22Rv1 (cell line): ENCODE results near the gene PTPRM.

ENCODE experiments used
- H3K27ac ChIP-seq: fragments of 450-650 bp; 2 replicates; pipeline ENCODE4 v1.5.1; 2017
- ZFX ChIP-seq: fragments of 450-650 bp; IDR thresholded peaks from 2 replicates; pipeline ENCODE4 v1.6.1; 2017; ENCODE audit warnings: antibody characterized with exemption, borderline replicate concordance
- TF ChIP-seq, protein P1 (sequence below): fragments of 450-650 bp; IDR thresholded peaks from 2 replicates; pipeline ENCODE4 v1.5.1; 2017; ENCODE audit warnings: mild to moderate bottlenecking

PTPRM gene

DNA sequence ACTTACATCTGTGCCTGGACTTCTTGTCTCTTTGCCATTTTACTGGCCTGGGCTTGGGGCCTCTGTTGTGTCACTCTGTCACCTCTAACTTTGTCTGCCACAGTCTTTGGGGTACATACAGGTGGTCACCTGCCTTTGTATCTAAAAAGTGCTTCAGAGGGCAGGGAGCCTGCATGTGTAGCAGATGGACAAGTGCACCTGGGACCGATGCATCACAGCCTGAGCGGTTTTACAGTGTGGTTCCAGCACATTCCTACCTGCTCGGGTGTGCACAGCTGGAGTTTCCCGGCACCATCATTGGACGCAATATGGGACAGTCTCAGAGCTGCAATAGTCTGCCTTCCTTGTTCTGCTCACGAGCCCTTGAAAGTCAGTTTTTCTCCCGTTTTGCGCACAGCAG is 792.4 kb downstream of the PTPRM start:
- TF ChIP-seq, protein P1, sequence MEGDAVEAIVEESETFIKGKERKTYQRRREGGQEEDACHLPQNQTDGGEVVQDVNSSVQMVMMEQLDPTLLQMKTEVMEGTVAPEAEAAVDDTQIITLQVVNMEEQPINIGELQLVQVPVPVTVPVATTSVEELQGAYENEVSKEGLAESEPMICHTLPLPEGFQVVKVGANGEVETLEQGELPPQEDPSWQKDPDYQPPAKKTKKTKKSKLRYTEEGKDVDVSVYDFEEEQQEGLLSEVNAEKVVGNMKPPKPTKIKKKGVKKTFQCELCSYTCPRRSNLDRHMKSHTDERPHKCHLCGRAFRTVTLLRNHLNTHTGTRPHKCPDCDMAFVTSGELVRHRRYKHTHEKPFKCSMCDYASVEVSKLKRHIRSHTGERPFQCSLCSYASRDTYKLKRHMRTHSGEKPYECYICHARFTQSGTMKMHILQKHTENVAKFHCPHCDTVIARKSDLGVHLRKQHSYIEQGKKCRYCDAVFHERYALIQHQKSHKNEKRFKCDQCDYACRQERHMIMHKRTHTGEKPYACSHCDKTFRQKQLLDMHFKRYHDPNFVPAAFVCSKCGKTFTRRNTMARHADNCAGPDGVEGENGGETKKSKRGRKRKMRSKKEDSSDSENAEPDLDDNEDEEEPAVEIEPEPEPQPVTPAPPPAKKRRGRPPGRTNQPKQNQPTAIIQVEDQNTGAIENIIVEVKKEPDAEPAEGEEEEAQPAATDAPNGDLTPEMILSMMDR = no peak
- TF ChIP-seq ZFX = no peak
- no peak overlapping the region for H3K27ac ChIP-seq

- no peak overlapping the region for H3K27ac ChIP-seq
- TF ChIP-seq ZFX = no peak
- TF ChIP-seq, protein P1 = no peak
Observed at GRCh38 chr18:8361941-8362471, 794.9 kb downstream of the PTPRM start.

DNA sequence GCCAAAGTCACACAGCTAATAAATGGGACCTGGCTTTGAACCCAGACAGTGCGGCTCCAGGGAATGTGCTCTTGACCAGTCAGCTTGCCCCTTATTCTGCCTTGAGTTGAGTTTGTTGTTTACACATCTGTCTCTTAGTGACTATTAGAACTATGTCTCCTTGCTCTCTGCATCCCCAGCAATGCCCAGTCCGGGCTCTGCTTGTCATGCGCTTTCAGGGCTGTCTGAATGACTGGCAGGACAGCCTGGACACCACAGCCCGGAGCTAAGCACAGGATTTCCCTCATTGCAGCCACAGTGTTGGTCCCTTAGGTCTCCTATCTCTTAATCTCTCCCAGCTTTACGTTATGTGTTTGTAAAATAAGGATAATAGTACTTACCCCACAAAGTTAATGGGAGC is 795.7 kb downstream of the PTPRM start:
- TF ChIP-seq, protein P1 = no peak
- no peak for TF ChIP-seq ZFX
- H3K27ac ChIP-seq = no peak overlapping the region

GRCh38 chr18:8364385-8364784 is 797.3 kb downstream of the PTPRM start:
- TF ChIP-seq ZFX = no peak
- TF ChIP-seq, protein P1 = no peak
- no peak overlapping the region for H3K27ac ChIP-seq

DNA sequence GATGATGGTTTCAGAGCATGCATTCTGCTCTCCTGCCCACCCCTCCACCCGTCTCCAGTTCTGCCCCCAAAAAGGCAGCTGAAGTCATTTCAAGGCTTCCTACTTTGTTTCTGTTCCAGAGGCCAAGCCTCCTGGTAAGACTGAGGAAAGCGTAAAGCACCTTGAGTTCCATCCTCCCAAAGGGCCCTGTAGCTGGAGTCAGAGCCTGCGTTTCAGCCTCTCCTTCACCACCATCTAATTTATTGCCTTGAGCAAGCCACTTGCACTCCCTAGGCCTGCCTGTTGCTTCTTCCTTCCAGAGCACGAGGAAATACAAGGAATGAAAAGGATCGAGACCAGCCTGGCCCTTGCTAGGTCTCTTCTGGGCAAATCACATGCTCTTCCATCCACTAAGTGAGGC is 797.9 kb downstream of the PTPRM start:
- no peak for TF ChIP-seq ZFX
- TF ChIP-seq, protein P1 = no peak

GRCh38 chr18:8365528-8365927 is 798.4 kb downstream of the PTPRM start:
- TF ChIP-seq, protein P1 = no peak
- TF ChIP-seq ZFX = no peak
- no peak overlapping the region for H3K27ac ChIP-seq

More for the DNA sequence above, 797.9 kb downstream of the PTPRM start:
- no peak overlapping the region for H3K27ac ChIP-seq

GRCh38 chr18:8366070-8366469 is 799.0 kb downstream of the PTPRM start:
- TF ChIP-seq, protein P1 = no peak
- TF ChIP-seq ZFX = no peak
- H3K27ac ChIP-seq = no peak overlapping the region
